LoVo (cell line): ENCODE results near the gene LRRTM3.

Source experiments
- DNase-seq: peaks from one replicate; pipeline ENCODE4 v3.0.0-alpha.2; 2016; ENCODE audit warnings: low spot score

The LRRTM3 gene

GRCh38 chr10:66925896-66926715, at the start of gene LRRTM3:
Gene LRRTM3, plus strand, starts transcription at chr10:66926036.
- peak; percentile 55 for DNase-seq

GRCh38 chr10:66877361-66877760, 48.5 kb upstream of the LRRTM3 start:
- DNase-seq = no peak

- DNase-seq = no peak
These were observed 45.5 kb upstream of the LRRTM3 start for GRCh38 chr10:66880292-66880691.

- DNase-seq = no peak
These were observed 45.0 kb upstream of the LRRTM3 start for GRCh38 chr10:66880826-66881225.

- no peak for DNase-seq
These were observed 44.0 kb upstream of the LRRTM3 start for GRCh38 chr10:66881814-66882213.

- no peak for DNase-seq
These were observed 43.6 kb upstream of the LRRTM3 start for GRCh38 chr10:66882271-66882670.

- no peak for DNase-seq
These were observed 39.0 kb upstream of the LRRTM3 start for GRCh38 chr10:66886848-66887247.

GRCh38 chr10:66888237-66888636, 37.6 kb upstream of the LRRTM3 start:
- DNase-seq = no peak

- DNase-seq = no peak
These were observed 33.0 kb upstream of the LRRTM3 start for GRCh38 chr10:66892871-66893270.

GRCh38 chr10:66910671-66911070, 15.2 kb upstream of the LRRTM3 start:
- DNase-seq = no peak

- no peak for DNase-seq
These were observed 9.8 kb upstream of the LRRTM3 start for GRCh38 chr10:66916030-66916429.

- no peak for DNase-seq
These were observed 8.7 kb upstream of the LRRTM3 start for GRCh38 chr10:66917104-66917503.

- DNase-seq = no peak
These were observed 6.6 kb upstream of the LRRTM3 start for GRCh38 chr10:66919248-66919647.

- DNase-seq = no peak
These were observed 1.0 kb upstream of the LRRTM3 start for GRCh38 chr10:66924674-66925345.

GRCh38 chr10:66925373-66925772, 463 bp upstream of the LRRTM3 start:
- no peak for DNase-seq

GRCh38 chr10:66926841-66927240, 1.0 kb downstream of the LRRTM3 start:
- DNase-seq = no peak

- no peak for DNase-seq
These were observed 1.6 kb downstream of the LRRTM3 start for GRCh38 chr10:66927251-66927935.

GRCh38 chr10:66927971-66928770, 2.3 kb downstream of the LRRTM3 start:
- no peak for DNase-seq

- no peak for DNase-seq
These were observed 2.9 kb downstream of the LRRTM3 start for GRCh38 chr10:66928776-66929175.

GRCh38 chr10:66929375-66929774, 3.5 kb downstream of the LRRTM3 start:
- DNase-seq = no peak

- peak; percentile 58 for DNase-seq
These were observed 5.6 kb downstream of the LRRTM3 start for GRCh38 chr10:66931340-66931948.

- no peak for DNase-seq
These were observed 6.1 kb downstream of the LRRTM3 start for GRCh38 chr10:66931949-66932343.
